Smooth muscle cell (in vitro differentiated cells): Measurements from ENCODE around the gene MEGF11. TPM values are rescaled to one million over a fixed set of nuclear protein-coding genes. Genes with fewer than 3 reads are reported as not detected.
"Not testable (repeated sequence)": the region's sequence is repeated elsewhere in the genome, so short reads cannot be mapped to it uniquely, and the experiment has no call there.

Source experiments
- DNase-seq: peaks from one replicate; lab custom pipeline; 2025; ENCODE audit not compliant: unreplicated experiment; lab: John Stamatoyannopoulos, UW
- H2AFZ ChIP-seq: fragments of 200-600 bp; sonication (generic); 2 replicates; pipeline ENCODE4 v1.6.0; 2016; ENCODE audit warnings: antibody characterized with exemption, low read depth, mild to moderate bottlenecking
- H3F3A ChIP-seq: fragments of 200-600 bp; sonication (generic); 2 replicates; pipeline ENCODE4 v1.6.0; 2017; ENCODE audit warnings: antibody characterized with exemption, low read depth
- H3K27ac ChIP-seq: fragments of 200-600 bp; sonication (generic); 2 replicates; pipeline ENCODE4 v1.5.1; 2016; ENCODE audit warnings: low read depth, mild to moderate bottlenecking
- H3K27me3 ChIP-seq: fragments of 200-600 bp; sonication (generic); 2 replicates; pipeline ENCODE4 v1.6.1; 2016; ENCODE audit warnings: low read depth, mild to moderate bottlenecking
- H3K36me3 ChIP-seq: fragments of 200-600 bp; sonication (generic); 2 replicates; pipeline ENCODE4 v1.5.1; 2016; ENCODE audit warnings: low read depth
- H3K4me1 ChIP-seq: fragments of 200-600 bp; sonication (generic); 2 replicates; pipeline ENCODE4 v1.5.1; 2016; ENCODE audit warnings: low read depth
- H3K4me2 ChIP-seq: fragments of 200-600 bp; sonication (generic); 2 replicates; pipeline ENCODE4 v1.6.0; 2016; ENCODE audit warnings: mild to moderate bottlenecking
- H3K4me3 ChIP-seq: fragments of 200-600 bp; sonication (generic); 2 replicates; pipeline ENCODE4 v1.5.1; 2016; ENCODE audit warnings: mild to moderate bottlenecking
- H3K79me2 ChIP-seq: fragments of 200-600 bp; sonication (generic); 2 replicates; pipeline ENCODE4 v1.6.0; 2016; ENCODE audit warnings: low read depth, mild to moderate bottlenecking
- H3K9ac ChIP-seq: fragments of 200-600 bp; sonication (generic); 2 replicates; pipeline ENCODE4 v1.6.0; 2016; ENCODE audit warnings: low read depth
- H3K9me3 ChIP-seq: fragments of 200-600 bp; sonication (generic); replicated peaks from 2 replicates; pipeline ENCODE4 v1.5.1; 2016; ENCODE audit warnings: low read depth
- H4K20me1 ChIP-seq: fragments of 200-600 bp; sonication (generic); 2 replicates; pipeline ENCODE4 v1.6.0; 2016; ENCODE audit warnings: low read depth
- CTCF ChIP-seq: fragments of 200-600 bp; sonication (generic); IDR thresholded peaks from 2 replicates; pipeline ENCODE4 v1.5.1; 2017; ENCODE audit warnings: borderline replicate concordance, mild to moderate bottlenecking, antibody characterized with exemption; ENCODE audit not compliant: insufficient read depth, poor library complexity, severe bottlenecking
- WGBS: methylation state at CpG from one replicate; pipeline ENCODE4 v1.1.7; 2016; ENCODE audit warnings: low lambda C conversion rate; 5-methylcytosine and 5-hydroxymethylcytosine counted together
- polyA plus RNA-seq: library from polyadenylated mRNA; unstranded; fragments of >200 nt; fragmentation: Nextera tagmentation; extraction: Ambion mirVana; gene quantifications from 2 replicates; pipeline ENCODE4 v1.2.1, GENCODE V29; 2016
- total RNA-seq: library from RNA; depleted of rRNA; stranded (reverse); fragments of >200 nt; gene quantifications from 2 replicates; pipeline ENCODE4 v1.2.3, GENCODE V29; 2014

MEGF11 gene
- total and polyA plus RNA-seq, 2 experiments from 2014 or later, result 0.08 TPM; not detected in 1

- H3K4me2 ChIP-seq, result no peak overlapping the region
- no peaks in the 10 kb centered on the region for H3K9me3 ChIP-seq
- DNase-seq, result no peak
- TF ChIP-seq CTCF, result no peak
- H2AFZ ChIP-seq, result no peak overlapping the region
- no peaks in the 10 kb centered on the region for H3K79me2 ChIP-seq
- no peak overlapping the region for H3K27ac ChIP-seq
- H3K4me1 ChIP-seq, result peaks cover 3% of the 10 kb centered on the region
- peaks cover 28% of the 10 kb centered on the region for H3K27me3 ChIP-seq
- no peak overlapping the region for H3K4me3 ChIP-seq
- H3K9ac ChIP-seq, result no peak overlapping the region
- no peaks in the 10 kb centered on the region for H3F3A ChIP-seq
- 38% methylated on average over 2 of the region's 2 CpGs for WGBS
- H3K36me3 ChIP-seq, result no peaks in the 10 kb centered on the region
- no peaks in the 10 kb centered on the region for H4K20me1 ChIP-seq
Measured at GRCh38 chr15:65979837-65980236, 273.7 kb downstream of the MEGF11 start.

GRCh38 chr15:65979316-65979715 lies 274.2 kb downstream of the MEGF11 start:
- H3K4me2 ChIP-seq, result no peak overlapping the region
- H3F3A ChIP-seq, result no peaks in the 10 kb centered on the region
- H3K9me3 ChIP-seq, result no peaks in the 10 kb centered on the region
- no peaks in the 10 kb centered on the region for H3K79me2 ChIP-seq
- no peaks in the 10 kb centered on the region for H4K20me1 ChIP-seq
- no peaks in the 10 kb centered on the region for H3K36me3 ChIP-seq
- no peak overlapping the region for H3K27ac ChIP-seq
- 47% methylated on average over 7 of the region's 7 CpGs for WGBS
- no peak overlapping the region for H2AFZ ChIP-seq
- no peak for TF ChIP-seq CTCF
- no peak for DNase-seq
- peaks cover 3% of the 10 kb centered on the region for H3K4me1 ChIP-seq
- peaks cover 28% of the 10 kb centered on the region for H3K27me3 ChIP-seq
- no peak overlapping the region for H3K9ac ChIP-seq
- no peak overlapping the region for H3K4me3 ChIP-seq

GRCh38 chr15:65978110-65978509 lies 275.4 kb downstream of the MEGF11 start:
- Histone ChIP-seq H3K36me3 (no peaks in the 10 kb centered on the region), H3K4me2 (no peak overlapping the region), H3F3A (no peaks in the 10 kb centered on the region), H3K9ac (no peak overlapping the region), H2AFZ (no peak overlapping the region), H3K4me3 (no peak overlapping the region), H3K9me3 (no peaks in the 10 kb centered on the region), H3K79me2 (no peaks in the 10 kb centered on the region), H3K27ac (no peak overlapping the region), H3K4me1 (peaks cover 3% of the 10 kb centered on the region), H3K27me3 (peaks cover 28% of the 10 kb centered on the region), H4K20me1 (no peaks in the 10 kb centered on the region)
- DNase-seq, result no peak
- TF ChIP-seq CTCF, result no peak
- WGBS, result 91% methylated on average over 1 of the region's 1 CpG

- H2AFZ ChIP-seq, H4K20me1 ChIP-seq, H3F3A ChIP-seq, H3K36me3 ChIP-seq, H3K4me2 ChIP-seq, H3K9me3 ChIP-seq, H3K4me3 ChIP-seq, H3K79me2 ChIP-seq, H3K4me1 ChIP-seq, DNase-seq, H3K27ac ChIP-seq, H3K9ac ChIP-seq: not testable (repeated sequence)
- peaks cover 12% of the 10 kb centered on the region for H3K27me3 ChIP-seq
- 87% methylated on average over 7 of the region's 7 CpGs for WGBS
Measured at GRCh38 chr15:65976196-65976595, 277.4 kb downstream of the MEGF11 start.
